ENCODE results near the gene EXOC6B. TPM values are rescaled to one million over a fixed set of nuclear protein-coding genes. Genes with fewer than 3 reads are reported as not detected.
"Not testable (repeated sequence)": the region's sequence is repeated elsewhere in the genome, so short reads cannot be mapped to it uniquely, and the experiment has no call there.

The EXOC6B gene
- total RNA-seq, 4 donors from 2014 or later = 22.6 to 47.3 (median 32.5) TPM

- no peaks in the 10 kb centered on the region for H3K36me3 ChIP-seq
- DNase-seq = no peak
- TF ChIP-seq CTCF (IDR thresholded peaks at IDR 0.05) (no peak), POLR2A (IDR thresholded peaks at IDR 0.05) (no peak)
- no peak overlapping the region for H3K4me3 ChIP-seq (replicated peaks in 1 of 3)
- no peak overlapping the region for H3K27ac ChIP-seq
- intact Hi-C loops (cut with DNase I) = no loop called here
- no peaks in the 10 kb centered on the region for H3K27me3 ChIP-seq
- no peaks in the 10 kb centered on the region for H3K4me1 ChIP-seq
- WGBS, 2 donors = 98 to 100% methylated on average over 5 to 6 of the region's 6 CpGs
- no peaks in the 10 kb centered on the region for H3K9me3 ChIP-seq
These were observed 176.0 kb downstream of the EXOC6B start for GRCh38 chr2:72649810-72650209.

- H3K4me3 ChIP-seq (replicated peaks in 1 of 3); intact Hi-C loops (cut with DNase I); H3K4me1 ChIP-seq; DNase-seq; H3K27me3 ChIP-seq; H3K9me3 ChIP-seq; H3K36me3 ChIP-seq; H3K27ac ChIP-seq: not testable (repeated sequence)
- 95 to 97% methylated on average over 8 of the region's 8 CpGs for WGBS, 2 donors
These were observed 184.6 kb downstream of the EXOC6B start for GRCh38 chr2:72641221-72641620.

- intact Hi-C loops (cut with DNase I) = no loop called here
- 60 to 73% methylated on average over 5 to 6 of the region's 6 CpGs for WGBS, 2 donors
- H3K4me3 ChIP-seq (replicated peaks in 1 of 3) = no peak overlapping the region
These were observed 187.1 kb downstream of the EXOC6B start for GRCh38 chr2:72638600-72639211.

GRCh38 chr2:72636210-72636609, 189.6 kb downstream of the EXOC6B start:
- TF ChIP-seq CTCF (IDR thresholded peaks at IDR 0.05) (no peak), POLR2A (IDR thresholded peaks at IDR 0.05) (no peak)
- Histone ChIP-seq H3K36me3 (no peaks in the 10 kb centered on the region), H3K27me3 (no peaks in the 10 kb centered on the region), H3K4me3 (replicated peaks in 1 of 3) (no peak overlapping the region), H3K9me3 (no peaks in the 10 kb centered on the region), H3K4me1 (no peaks in the 10 kb centered on the region), H3K27ac (no peak overlapping the region)
- DNase-seq = no peak
- WGBS, 2 donors = 80 to 85% methylated on average over 3 of the region's 3 CpGs
- intact Hi-C loops (cut with DNase I) = no loop called here

More at GRCh38 chr2:72638600-72639211, 187.1 kb downstream of the EXOC6B start:
- Histone ChIP-seq H3K4me1 (no peaks in the 10 kb centered on the region), H3K27me3 (no peaks in the 10 kb centered on the region), H3K36me3 (no peaks in the 10 kb centered on the region), H3K9me3 (no peaks in the 10 kb centered on the region), H3K27ac (no peak overlapping the region)
- DNase-seq = no peak
- TF ChIP-seq CTCF (IDR thresholded peaks at IDR 0.05) (no peak), POLR2A (IDR thresholded peaks at IDR 0.05) (no peak)

- Histone ChIP-seq H3K4me3 (replicated peaks in 1 of 3) (no peak overlapping the region), H3K36me3 (no peaks in the 10 kb centered on the region), H3K27me3 (no peaks in the 10 kb centered on the region), H3K9me3 (no peaks in the 10 kb centered on the region), H3K27ac (no peak overlapping the region), H3K4me1 (peaks cover 4 to 5% of the 10 kb centered on the region in 2 donors)
- intact Hi-C loops (cut with DNase I) = no loop called here
- TF ChIP-seq CTCF (IDR thresholded peaks at IDR 0.05) (no peak), POLR2A (IDR thresholded peaks at IDR 0.05) (no peak)
- WGBS, 2 donors = 75 to 84% methylated on average over 2 of the region's 2 CpGs
- no peak for DNase-seq
These were observed 195.1 kb downstream of the EXOC6B start for GRCh38 chr2:72630767-72631166.
